HCT116 (cell line): ENCODE measurements around the gene GOLGA5. TPM values are rescaled to one million over a fixed set of nuclear protein-coding genes. Genes with fewer than 3 reads are reported as not detected.

Source experiments
- ATAC-seq: fragments of 200-7000 bp; cut with Tn5 transposase; 2 replicates; pipeline ENCODE4 v1.9.1; 2020; ENCODE audit warnings: mild to moderate bottlenecking, moderate library complexity
- BruUV-seq: library from RNA; stranded (reverse); fragments of 400-500 nt; replicated peaks from 2 replicates; lab custom pipeline; 2021; lab: Mats Ljungman, UMichigan
- CTCF ChIA-PET: fragments of 300-600 bp; sonication (Branson Sonifier 250); formaldehyde crosslinking; loops from one replicate; lab custom pipeline; 2021; ENCODE audit warnings: antibody characterized with exemption; lab: Charles Lee
- POLR2A ChIA-PET: fragments of 300-600, 350-600 bp; sonication (Branson Sonifier 250); formaldehyde crosslinking; loops from one replicate; lab custom pipeline; 2021; ENCODE audit warnings: antibody characterized with exemption; lab: Charles Lee
- RAD21 ChIA-PET, 2 experiments: fragments of 300-600 bp; sonication (Branson Sonifier 250); formaldehyde crosslinking; loops; one replicate each; lab custom pipeline; 2023; ENCODE audit warnings: low total read pairs in 2 of 2; ENCODE audit not compliant: uncharacterized antibody in 2 of 2, unreplicated experiment in 2 of 2, low non-redundant PET in 1 of 2; lab: Charles Lee
- DNase-seq: peaks from one replicate; pipeline ENCODE4 v3.0.0-alpha.2; 2010; ENCODE audit warnings: low read depth, low spot score
- H2AFZ ChIP-seq: fragments of 200-600 bp; shearing (Covaris generic), sonication (generic); 2 replicates; pipeline ENCODE4 v1.6.1; 2017; ENCODE audit warnings: low read depth, mixed run types, mixed read lengths, antibody characterized with exemption, low read length; ENCODE audit not compliant: poor library complexity, severe bottlenecking
- H3K27ac ChIP-seq: 2 replicates; pipeline ENCODE4 v1.5.1; 2012; ENCODE audit warnings: low read depth, low read length
- H3K27me3 ChIP-seq: fragments of 200-600 bp; sonication (generic); 2 replicates; pipeline ENCODE4 v1.6.1; 2016; ENCODE audit warnings: mixed run types, low read length, mixed read lengths; ENCODE audit not compliant: insufficient read depth
- H3K36me3 ChIP-seq, 2 experiments: fragments of 200-500 bp in 1 of 2; fragments of 200-600 bp in 1 of 2; sonication (Bioruptor generic) in 1 of 2; sonication (generic) in 1 of 2; 2 replicates each; pipeline versions ENCODE4 v1.5.1 to v1.6.1; 2014 to 2016; ENCODE audit warnings: low read length in 2 of 2, inconsistent platforms in 1 of 2, mixed read lengths in 1 of 2, mixed run types in 1 of 2; ENCODE audit not compliant: insufficient read depth in 2 of 2, control insufficient read depth in 1 of 2
- H3K4me1 ChIP-seq, 2 experiments: fragments of 200-600 bp in 1 of 2; sonication (generic) in 1 of 2; 2 replicates each; pipeline versions ENCODE4 v1.5.1 to v1.6.1; 2012 to 2017; ENCODE audit warnings: low read length in 2 of 2, inconsistent platforms in 1 of 2, mild to moderate bottlenecking in 1 of 2, mixed read lengths in 1 of 2, mixed run types in 1 of 2, moderate library complexity in 1 of 2; ENCODE audit not compliant: insufficient read depth in 2 of 2, control insufficient read depth in 1 of 2
- H3K4me2 ChIP-seq: fragments of 200-600 bp; sonication (generic); 2 replicates; pipeline ENCODE4 v1.6.1; 2017; ENCODE audit warnings: mixed run types, low read length, mixed read lengths
- H3K4me3 ChIP-seq, 2 experiments: fragments of 200-600 bp in 1 of 2; sonication (generic) in 1 of 2; replicated peaks in 1 of 2; 2 replicates each; pipeline ENCODE4 v1.5.1; 2011 to 2016; ENCODE audit warnings: low read length in 2 of 2, control low read depth in 1 of 2, low read depth in 1 of 2, mild to moderate bottlenecking in 1 of 2, mixed read lengths in 1 of 2, mixed run types in 1 of 2
- H3K79me2 ChIP-seq: fragments of 200-600 bp; sonication (generic); 2 replicates; pipeline ENCODE4 v1.6.1; 2017; ENCODE audit warnings: mild to moderate bottlenecking, mixed run types, low read length, moderate library complexity, mixed read lengths; ENCODE audit not compliant: insufficient read depth
- H3K9ac ChIP-seq: fragments of 200-600 bp; sonication (generic); 2 replicates; pipeline ENCODE4 v1.6.1; 2016; ENCODE audit warnings: low read length, mixed read lengths
- H3K9me2 ChIP-seq: fragments of 200-600 bp; sonication (generic), shearing (Covaris generic); 2 replicates; pipeline ENCODE4 v1.6.1; 2017; ENCODE audit warnings: mixed run types, mild to moderate bottlenecking, moderate library complexity; ENCODE audit not compliant: insufficient read depth
- H3K9me3 ChIP-seq, 2 experiments: fragments of 200-500 bp in 1 of 2; fragments of 200-600 bp in 1 of 2; sonication (Bioruptor generic) in 1 of 2; sonication (generic) in 1 of 2; 2 replicates each; pipeline ENCODE4 v1.6.1; 2014 to 2017; ENCODE audit warnings: low read length in 2 of 2, mixed read lengths in 2 of 2, inconsistent platforms in 1 of 2, low read depth in 1 of 2, mild to moderate bottlenecking in 1 of 2, mixed run types in 1 of 2, moderate library complexity in 1 of 2; ENCODE audit not compliant: control insufficient read depth in 1 of 2, insufficient read depth in 1 of 2
- H4K20me1 ChIP-seq: fragments of 200-600 bp; sonication (generic), shearing (Covaris generic); 2 replicates; pipeline ENCODE4 v1.6.1; 2017; ENCODE audit warnings: mixed run types, mild to moderate bottlenecking, moderate library complexity; ENCODE audit not compliant: insufficient read depth
- CBX3 ChIP-seq: IDR thresholded peaks from 2 replicates; pipeline ENCODE4 v1.6.1; 2012; ENCODE audit warnings: low read depth
- POLR2AphosphoS5 ChIP-seq: IDR thresholded peaks from 2 replicates; pipeline ENCODE4 v1.6.1; 2011; ENCODE audit warnings: mild to moderate bottlenecking, low read depth, low read length, moderate library complexity
- RAD21 ChIP-seq: IDR thresholded peaks from 2 replicates; pipeline ENCODE4 v1.6.1; 2012; ENCODE audit warnings: low read depth, mild to moderate bottlenecking
- SRF ChIP-seq: IDR thresholded peaks from 2 replicates; pipeline ENCODE4 v1.6.1; 2012; ENCODE audit warnings: low read depth
- ZFX ChIP-seq: fragments of 450-650 bp; IDR thresholded peaks from 2 replicates; pipeline ENCODE4 v1.6.1; 2017
- ZNF274 ChIP-seq: fragments of 200-500 bp; sonication (Bioruptor generic); IDR thresholded peaks from 2 replicates; pipeline ENCODE4 v1.6.1; 2014; ENCODE audit warnings: mild to moderate bottlenecking, low read depth, low read length, inconsistent platforms
- intact Hi-C: fragments of 100-400 bp; cut with micrococcal nuclease; formaldehyde crosslinking; loops from 2 replicates; pipeline ENCODE4 v1.10.0; 2022
- total RNA-seq: library from RNA; stranded (reverse); gene quantifications from one replicate; pipeline ENCODE4 v1.2.1, GENCODE V29; 2021; ENCODE audit not compliant: unreplicated experiment
- TF ChIP-seq, protein P1 (sequence below), 3 experiments: fragments of 200-600 bp in 1 of 3; sonication (generic) in 1 of 3; IDR thresholded peaks in 2 of 3; conservative IDR thresholded peaks in 1 of 3; 2 replicates each; pipeline ENCODE4 v1.5.1; 2012 to 2017; ENCODE audit warnings: low read depth in 2 of 3, low read length in 2 of 3, antibody characterized with exemption in 1 of 3, borderline replicate concordance in 1 of 3, control low read depth in 1 of 3, mild to moderate bottlenecking in 1 of 3, mixed read lengths in 1 of 3, mixed run types in 1 of 3, moderate library complexity in 1 of 3; ENCODE audit not compliant: insufficient read depth in 1 of 3

The GOLGA5 gene
- total RNA-seq, 1 experiment from 2014 or later: 24.4 TPM

- DNase-seq (no peak), ATAC-seq (no peak)
- Histone ChIP-seq H3K9me3 (no peaks in the 10 kb centered on the region), H3K79me2 (no peaks in the 10 kb centered on the region), H2AFZ (no peak overlapping the region), H3K4me2 (no peak overlapping the region), H3K27ac (no peak overlapping the region), H3K36me3 (no peaks in the 10 kb centered on the region), H3K9ac (no peak overlapping the region), H3K27me3 (no peaks in the 10 kb centered on the region), H4K20me1 (no peaks in the 10 kb centered on the region), H3K9me2 (no peaks in the 10 kb centered on the region), H3K4me1 (peaks cover 5 to 24% of the 10 kb centered on the region in 2 experiments), H3K4me3 (no peak overlapping the region)
- ChIA-PET CTCF (interaction anchor here (1.0 kb wide), 1 partner anchor 95 kb away, joined by 3 read pairs; no protein-coding TSS in a partner anchor), POLR2A (no interaction called here), RAD21 (no interaction called here)
- intact Hi-C loops: loop anchor here (10.0 kb wide), 1 partner anchor 97 kb away; no protein-coding TSS in a partner anchor
- no peak for TF ChIP-seq ZNF274
- no peak for TF ChIP-seq SRF
- TF ChIP-seq, protein P1, sequence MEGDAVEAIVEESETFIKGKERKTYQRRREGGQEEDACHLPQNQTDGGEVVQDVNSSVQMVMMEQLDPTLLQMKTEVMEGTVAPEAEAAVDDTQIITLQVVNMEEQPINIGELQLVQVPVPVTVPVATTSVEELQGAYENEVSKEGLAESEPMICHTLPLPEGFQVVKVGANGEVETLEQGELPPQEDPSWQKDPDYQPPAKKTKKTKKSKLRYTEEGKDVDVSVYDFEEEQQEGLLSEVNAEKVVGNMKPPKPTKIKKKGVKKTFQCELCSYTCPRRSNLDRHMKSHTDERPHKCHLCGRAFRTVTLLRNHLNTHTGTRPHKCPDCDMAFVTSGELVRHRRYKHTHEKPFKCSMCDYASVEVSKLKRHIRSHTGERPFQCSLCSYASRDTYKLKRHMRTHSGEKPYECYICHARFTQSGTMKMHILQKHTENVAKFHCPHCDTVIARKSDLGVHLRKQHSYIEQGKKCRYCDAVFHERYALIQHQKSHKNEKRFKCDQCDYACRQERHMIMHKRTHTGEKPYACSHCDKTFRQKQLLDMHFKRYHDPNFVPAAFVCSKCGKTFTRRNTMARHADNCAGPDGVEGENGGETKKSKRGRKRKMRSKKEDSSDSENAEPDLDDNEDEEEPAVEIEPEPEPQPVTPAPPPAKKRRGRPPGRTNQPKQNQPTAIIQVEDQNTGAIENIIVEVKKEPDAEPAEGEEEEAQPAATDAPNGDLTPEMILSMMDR (IDR thresholded peaks at IDR 0.05 in 2 of 3, conservative IDR thresholded peaks at IDR 0.05 in 1 of 3; ENCODE audit: borderline replicate concordance in 1 of 3, insufficient read depth in 1 of 3, low read depth in 2 of 3, low read length in 2 of 3): no peak
- no peak for TF ChIP-seq CBX3
- no TSS peak for BruUV-seq
Observed at GRCh38 chr14:92781350-92781749, 12.8 kb upstream of the GOLGA5 start.

DNA sequence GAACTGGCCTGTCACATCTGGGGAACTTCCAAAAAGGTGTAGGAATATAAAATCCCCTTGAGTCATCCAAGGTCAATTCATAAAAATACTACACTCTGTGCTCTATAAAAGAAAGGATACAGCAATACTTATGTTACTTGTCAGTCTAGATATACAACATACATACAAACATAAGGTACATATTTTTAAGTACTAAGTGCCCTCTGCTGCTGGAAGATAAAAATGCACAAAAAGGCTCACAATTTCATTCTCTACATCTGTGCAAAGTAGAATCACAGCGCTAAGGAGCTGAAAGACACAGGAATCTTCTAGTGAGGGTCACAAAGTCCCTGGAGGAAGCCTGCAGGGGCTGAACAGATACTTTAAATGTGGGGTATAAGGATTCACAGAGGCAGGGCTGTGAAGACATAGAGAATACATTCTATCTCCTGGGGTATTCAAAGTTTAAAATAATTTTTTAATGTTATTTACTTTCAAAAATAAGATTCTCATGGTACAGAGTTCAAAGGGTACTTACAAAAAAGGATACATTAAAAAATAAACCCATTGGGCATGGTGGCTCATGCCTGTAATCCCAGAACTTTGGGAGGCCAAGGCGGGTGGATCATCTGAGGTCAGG is 10.2 kb upstream of the GOLGA5 start:
- intact Hi-C loops: loop anchor here (1.0 to 10.0 kb wide), 2 partner anchors 70 to 99 kb away; no protein-coding TSS in a partner anchor
- H2AFZ ChIP-seq: peak overlapping the region; percentile 19
- H3K9me3 ChIP-seq: peaks cover 6 to 16% of the 10 kb centered on the region in 2 experiments; a peak in 3 of 4 replicates
- no peaks in the 10 kb centered on the region for H3K27me3 ChIP-seq
- no peak overlapping the region for H3K4me3 ChIP-seq
- CTCF ChIA-PET: interaction anchor here (0.5 to 1.8 kb wide), 8 partner anchors 24 to 97 kb away, joined by 3 to 27 read pairs (median 8); no protein-coding TSS in a partner anchor
- H4K20me1 ChIP-seq: no peaks in the 10 kb centered on the region
- no peak overlapping the region for H3K9ac ChIP-seq
- H3K36me3 ChIP-seq: 0 out of 4 replicates have a peak, but pooled peaks cover 0 to 4% of the 10 kb centered on the region in 2 experiments
- POLR2A ChIA-PET: no interaction called here
- no peak overlapping the region for H3K4me2 ChIP-seq
- H3K9me2 ChIP-seq: no peaks in the 10 kb centered on the region
- peak; percentile 73 for ATAC-seq
- DNase-seq: peak; percentile 62
- RAD21 ChIA-PET: interaction anchor here (0.7 to 1.1 kb wide), 5 partner anchors 66 to 97 kb away, joined by 3 to 4 read pairs (median 3); no protein-coding TSS in a partner anchor
- peaks cover 6 to 29% of the 10 kb centered on the region in 2 experiments for H3K4me1 ChIP-seq
- no TSS peak for BruUV-seq
- no peak overlapping the region for H3K27ac ChIP-seq
- TF ChIP-seq SRF (no peak), POLR2AphosphoS5 (no peak), RAD21 (peak; percentile 87), ZFX (no peak)
- TF ChIP-seq, protein P1 (IDR thresholded peaks at IDR 0.05 in 2 of 3, conservative IDR thresholded peaks at IDR 0.05 in 1 of 3; ENCODE audit: borderline replicate concordance in 1 of 3, insufficient read depth in 1 of 3, low read depth in 2 of 3, low read length in 2 of 3): peak; percentile 41 to 90 (median 62); a peak in 5 of 6 replicates
- H3K79me2 ChIP-seq: no peaks in the 10 kb centered on the region
